Measurements from ENCODE around the gene JARID2. TPM values are rescaled to one million over a fixed set of nuclear protein-coding genes. Genes with fewer than 3 reads are reported as not detected.

JARID2 gene
- total and polyA plus RNA-seq, 2 of the 4 experiments (the other 2 are of a cell fraction), result 9.6 to 12.9 TPM

GRCh38 chr6:15461127-15461944 lies 215.5 kb downstream of the JARID2 start:
- Histone ChIP-seq H4K91ac (ENCODE audit: insufficient read depth, low read depth, low read length) (no peak overlapping the region), H3K4me2 (ENCODE audit: low read depth, low read length) (no peak overlapping the region), H2BK15ac (ENCODE audit: low read depth, low read length) (no peak overlapping the region), H3K23ac (ENCODE audit: low read depth, low read length) (no peak overlapping the region), H3K9me1 (ENCODE audit: insufficient read depth, low read length) (peaks cover 7% of the 10 kb centered on the region; the same call in 1 of the 2 replicates), H3K27me3 (ENCODE audit: control insufficient read depth, insufficient read depth, low read length) (no peaks in the 10 kb centered on the region), H3K79me1 (ENCODE audit: low read depth in 1 of 2, low read length in 2 of 2) (peaks cover 29 to 71% of the 10 kb centered on the region in 2 experiments), H2BK20ac (ENCODE audit: low read depth, low read length) (no peak overlapping the region), H3K36me3 (ENCODE audit: control insufficient read depth, insufficient read depth, low read length) (peaks cover 3% of the 10 kb centered on the region), H2BK120ac (ENCODE audit: low read depth, low read length) (no peak overlapping the region), H4K8ac (ENCODE audit: low read depth in 2 of 2, low read length in 2 of 2) (no peak overlapping the region), H3K14ac (replicated peaks; ENCODE audit: low read depth, low read length) (no peak overlapping the region), H3K56ac (ENCODE audit: extremely low read depth, insufficient read depth, low read length) (no peak overlapping the region), H3K4me1 (ENCODE audit: control insufficient read depth, insufficient read depth, low read length) (peaks cover 16% of the 10 kb centered on the region), H3K9ac (ENCODE audit: low read depth, low read length) (no peak overlapping the region), H3K4me3 (ENCODE audit: insufficient read depth, low read depth, low read length) (no peak overlapping the region), H3K9me3 (ENCODE audit: control insufficient read depth, insufficient read depth, low read length) (no peaks in the 10 kb centered on the region), H2BK5ac (ENCODE audit: low read depth, low read length, poor library complexity, severe bottlenecking) (no peak overlapping the region), H4K5ac (ENCODE audit: low read depth, low read length) (no peak overlapping the region), H4K20me1 (ENCODE audit: insufficient read depth, low read length) (peaks cover 77% of the 10 kb centered on the region), H3K27ac (ENCODE audit: insufficient read depth, low read length) (no peak overlapping the region), H3K18ac (ENCODE audit: low read depth, low read length) (no peak overlapping the region), H2AFZ (replicated peaks; ENCODE audit: low read length, poor library complexity) (no peak overlapping the region), H2AK9ac (replicated peaks; ENCODE audit: low read depth, low read length, poor library complexity) (no peak overlapping the region), H3K4ac (ENCODE audit: low read depth, low read length) (no peak overlapping the region), H2AK5ac (ENCODE audit: low read depth, low read length) (no peak overlapping the region)
- no TSS peak for BruUV-seq (replicated peaks)
- ATAC-seq (ENCODE audit: low read depth) (no peak), DNase-seq (no peak)
- in situ Hi-C loops (cut with MboI; ENCODE audit: low sequenced_read_pairs) (no loop called here), dilution Hi-C loops (cut with HindIII; ENCODE audit: low sequenced_read_pairs, unreplicated experiment) (no loop called here), intact Hi-C loops (cut with micrococcal nuclease) (no loop called here)
- WGBS, 2 experiments (ENCODE audit: extremely low coverage in 2 of 2, insufficient read length in 1 of 2), result 100% methylated on average over 1 of the region's 6 CpGs; no CpG with 5 or more reads in 1 of the 2 experiments
- POLR2A ChIA-PET (ENCODE audit: unreplicated experiment), result no interaction called here
- CTCF ChIA-PET, result interaction anchor here (1.6 kb wide), 1 partner anchor 21 kb away, joined by 5 read pairs; no protein-coding TSS in a partner anchor
- no peak for TF ChIP-seq MAZ (IDR thresholded peaks at IDR 0.05; ENCODE audit: borderline replicate concordance, low read depth, low read length)
- peak; percentile 81 for TF ChIP-seq CEBPB (IDR thresholded peaks at IDR 0.05; ENCODE audit: low read depth, low read length)
